ENCODE results near the gene M1AP.

The M1AP gene

GRCh38 chr2:74679615-74680014 is 31.5 kb upstream of the M1AP start:
- no peaks in the 10 kb centered on the region for H3K79me1 ChIP-seq (ENCODE audit: low read depth, low read length)
- H2BK12ac ChIP-seq (ENCODE audit: low read length): no peak overlapping the region
- no peak overlapping the region for H3K4ac ChIP-seq (ENCODE audit: low read length)
- peaks cover 2 to 3% of the 10 kb centered on the region in 2 donors for H3K4me1 ChIP-seq (ENCODE audit: control insufficient read depth in 2 of 2, insufficient read depth in 1 of 2, low read depth in 1 of 2, low read length in 2 of 2)
- H3K23ac ChIP-seq (ENCODE audit: low read depth, low read length, poor library complexity): no peak overlapping the region
- H3K14ac ChIP-seq (ENCODE audit: low read length): peak overlapping the region; percentile 9
- H3K4me3 ChIP-seq (ENCODE audit: low read length in 2 of 2): no peak overlapping the region
- no peaks in the 10 kb centered on the region for H3K27me3 ChIP-seq (ENCODE audit: control insufficient read depth in 3 of 3, insufficient read depth in 3 of 3, low read depth in 1 of 3, low read length in 3 of 3)
- H2BK5ac ChIP-seq (ENCODE audit: low read length): no peak overlapping the region
- no peak overlapping the region for H2BK15ac ChIP-seq (ENCODE audit: low read length)
- H4K91ac ChIP-seq (ENCODE audit: low read depth, low read length, poor library complexity): no peak overlapping the region
- no peak overlapping the region for H2AK5ac ChIP-seq (ENCODE audit: low read depth, low read length)
- WGBS, 2 donors (ENCODE audit: extremely low coverage in 2 of 2, insufficient read length in 2 of 2, insufficient replicate concordance in 1 of 2): no CpG with 5 or more reads among the region's 15 CpGs
- H3K9ac ChIP-seq (ENCODE audit: low read depth, low read length, poor library complexity): no peak overlapping the region
- no peak overlapping the region for H4K8ac ChIP-seq (ENCODE audit: low read depth, low read length)
- peaks cover 13 to 31% of the 10 kb centered on the region in 2 donors for H3K36me3 ChIP-seq (replicated peaks in 1 of 2; ENCODE audit: control insufficient read depth in 2 of 2, insufficient read depth in 2 of 2, low read length in 2 of 2)
- no peak overlapping the region for H2AFZ ChIP-seq (ENCODE audit: low read length)
- H2BK120ac ChIP-seq (ENCODE audit: low read depth, low read length): no peak overlapping the region
- no peak overlapping the region for H3K4me2 ChIP-seq (ENCODE audit: insufficient read depth, low read length, poor library complexity, severe bottlenecking)
- no peak overlapping the region for H3K18ac ChIP-seq (ENCODE audit: low read length)
- no peak overlapping the region for H3K27ac ChIP-seq (replicated peaks; ENCODE audit: low read length)
- DNase-seq (ENCODE audit: low spot score): no peak
- H3K9me3 ChIP-seq (replicated peaks in 1 of 2; ENCODE audit: control insufficient read depth in 2 of 2, insufficient read depth in 1 of 2, low read depth in 1 of 2, low read length in 2 of 2): no peaks in the 10 kb centered on the region

GRCh38 chr2:74676331-74676730 is 28.2 kb upstream of the M1AP start:
- no peak overlapping the region for H4K91ac ChIP-seq (ENCODE audit: low read depth, low read length, poor library complexity)
- H3K9ac ChIP-seq (ENCODE audit: low read depth, low read length, poor library complexity): no peak overlapping the region
- no peak overlapping the region for H3K23ac ChIP-seq (ENCODE audit: low read depth, low read length, poor library complexity)
- H2BK5ac ChIP-seq (ENCODE audit: low read length): no peak overlapping the region
- no peak overlapping the region for H3K4ac ChIP-seq (ENCODE audit: low read length)
- WGBS, 2 donors (ENCODE audit: extremely low coverage in 2 of 2, insufficient read length in 2 of 2, insufficient replicate concordance in 1 of 2): no CpG with 5 or more reads among the region's 4 CpGs
- no peak overlapping the region for H3K14ac ChIP-seq (ENCODE audit: low read length)
- DNase-seq (ENCODE audit: low spot score): no peak
- no peaks in the 10 kb centered on the region for H3K27me3 ChIP-seq (ENCODE audit: control insufficient read depth in 3 of 3, insufficient read depth in 3 of 3, low read depth in 1 of 3, low read length in 3 of 3)
- no peak overlapping the region for H2AFZ ChIP-seq (ENCODE audit: low read length)
- H3K4me2 ChIP-seq (ENCODE audit: insufficient read depth, low read length, poor library complexity, severe bottlenecking): no peak overlapping the region
- no peak overlapping the region for H3K18ac ChIP-seq (ENCODE audit: low read length)
- no peaks in the 10 kb centered on the region for H3K79me1 ChIP-seq (ENCODE audit: low read depth, low read length)
- no peak overlapping the region for H4K8ac ChIP-seq (ENCODE audit: low read depth, low read length)
- no peak overlapping the region for H2BK120ac ChIP-seq (ENCODE audit: low read depth, low read length)
- H3K36me3 ChIP-seq (replicated peaks in 1 of 2; ENCODE audit: control insufficient read depth in 2 of 2, insufficient read depth in 2 of 2, low read length in 2 of 2): peaks cover 13 to 33% of the 10 kb centered on the region in 2 donors
- H3K9me3 ChIP-seq (replicated peaks in 1 of 2; ENCODE audit: control insufficient read depth in 2 of 2, insufficient read depth in 1 of 2, low read depth in 1 of 2, low read length in 2 of 2): no peaks in the 10 kb centered on the region
- H2BK15ac ChIP-seq (ENCODE audit: low read length): no peak overlapping the region
- H3K27ac ChIP-seq (replicated peaks; ENCODE audit: low read length): no peak overlapping the region
- H2BK12ac ChIP-seq (ENCODE audit: low read length): no peak overlapping the region
- H3K4me1 ChIP-seq (ENCODE audit: control insufficient read depth in 2 of 2, insufficient read depth in 1 of 2, low read depth in 1 of 2, low read length in 2 of 2): peaks cover 2 to 3% of the 10 kb centered on the region in 2 donors
- no peak overlapping the region for H3K4me3 ChIP-seq (ENCODE audit: low read length in 2 of 2)
- no peak overlapping the region for H2AK5ac ChIP-seq (ENCODE audit: low read depth, low read length)

GRCh38 chr2:74675090-74675489 is 27.0 kb upstream of the M1AP start:
- no peak overlapping the region for H2BK15ac ChIP-seq (ENCODE audit: low read length)
- H3K4me1 ChIP-seq (ENCODE audit: control insufficient read depth in 2 of 2, insufficient read depth in 1 of 2, low read depth in 1 of 2, low read length in 2 of 2): peaks cover 2 to 3% of the 10 kb centered on the region in 2 donors
- no peak overlapping the region for H2AFZ ChIP-seq (ENCODE audit: low read length)
- peaks cover 13 to 33% of the 10 kb centered on the region in 2 donors for H3K36me3 ChIP-seq (replicated peaks in 1 of 2; ENCODE audit: control insufficient read depth in 2 of 2, insufficient read depth in 2 of 2, low read length in 2 of 2)
- no peak overlapping the region for H2AK5ac ChIP-seq (ENCODE audit: low read depth, low read length)
- H3K4ac ChIP-seq (ENCODE audit: low read length): no peak overlapping the region
- no peaks in the 10 kb centered on the region for H3K9me3 ChIP-seq (replicated peaks in 1 of 2; ENCODE audit: control insufficient read depth in 2 of 2, insufficient read depth in 1 of 2, low read depth in 1 of 2, low read length in 2 of 2)
- no peak overlapping the region for H3K4me2 ChIP-seq (ENCODE audit: insufficient read depth, low read length, poor library complexity, severe bottlenecking)
- no peaks in the 10 kb centered on the region for H3K79me1 ChIP-seq (ENCODE audit: low read depth, low read length)
- H2BK120ac ChIP-seq (ENCODE audit: low read depth, low read length): no peak overlapping the region
- H3K9ac ChIP-seq (ENCODE audit: low read depth, low read length, poor library complexity): no peak overlapping the region
- H3K23ac ChIP-seq (ENCODE audit: low read depth, low read length, poor library complexity): no peak overlapping the region
- H4K8ac ChIP-seq (ENCODE audit: low read depth, low read length): no peak overlapping the region
- no peak overlapping the region for H3K14ac ChIP-seq (ENCODE audit: low read length)
- no peak overlapping the region for H3K18ac ChIP-seq (ENCODE audit: low read length)
- H2BK12ac ChIP-seq (ENCODE audit: low read length): no peak overlapping the region
- no peak overlapping the region for H2BK5ac ChIP-seq (ENCODE audit: low read length)
- no peak overlapping the region for H3K27ac ChIP-seq (replicated peaks; ENCODE audit: low read length)
- H3K4me3 ChIP-seq (ENCODE audit: low read length in 2 of 2): no peak overlapping the region
- no peak overlapping the region for H4K91ac ChIP-seq (ENCODE audit: low read depth, low read length, poor library complexity)
- no CpG with 5 or more reads among the region's 6 CpGs for WGBS, 2 donors (ENCODE audit: extremely low coverage in 2 of 2, insufficient read length in 2 of 2, insufficient replicate concordance in 1 of 2)
- DNase-seq (ENCODE audit: low spot score): no peak
- no peaks in the 10 kb centered on the region for H3K27me3 ChIP-seq (ENCODE audit: control insufficient read depth in 3 of 3, insufficient read depth in 3 of 3, low read depth in 1 of 3, low read length in 3 of 3)

- Histone ChIP-seq H3K9ac (ENCODE audit: low read depth, low read length, poor library complexity) (no peak overlapping the region), H2AFZ (ENCODE audit: low read length) (no peak overlapping the region), H3K36me3 (replicated peaks in 1 of 2; ENCODE audit: control insufficient read depth in 2 of 2, insufficient read depth in 2 of 2, low read length in 2 of 2) (peaks cover 11 to 27% of the 10 kb centered on the region in 2 donors), H4K91ac (ENCODE audit: low read depth, low read length, poor library complexity) (no peak overlapping the region), H2BK5ac (ENCODE audit: low read length) (no peak overlapping the region), H3K23ac (ENCODE audit: low read depth, low read length, poor library complexity) (no peak overlapping the region), H3K9me3 (replicated peaks in 1 of 2; ENCODE audit: control insufficient read depth in 2 of 2, insufficient read depth in 1 of 2, low read depth in 1 of 2, low read length in 2 of 2) (no peaks in the 10 kb centered on the region), H3K27me3 (ENCODE audit: control insufficient read depth in 3 of 3, insufficient read depth in 3 of 3, low read depth in 1 of 3, low read length in 3 of 3) (no peaks in the 10 kb centered on the region), H3K4ac (ENCODE audit: low read length) (no peak overlapping the region), H3K27ac (replicated peaks; ENCODE audit: low read length) (no peak overlapping the region), H3K4me2 (ENCODE audit: insufficient read depth, low read length, poor library complexity, severe bottlenecking) (no peak overlapping the region), H3K4me3 (ENCODE audit: low read length in 2 of 2) (no peak overlapping the region), H2BK120ac (ENCODE audit: low read depth, low read length) (no peak overlapping the region), H2AK5ac (ENCODE audit: low read depth, low read length) (no peak overlapping the region), H2BK15ac (ENCODE audit: low read length) (no peak overlapping the region), H3K79me1 (ENCODE audit: low read depth, low read length) (no peaks in the 10 kb centered on the region), H4K8ac (ENCODE audit: low read depth, low read length) (no peak overlapping the region), H3K4me1 (ENCODE audit: control insufficient read depth in 2 of 2, insufficient read depth in 1 of 2, low read depth in 1 of 2, low read length in 2 of 2) (peaks cover 2 to 3% of the 10 kb centered on the region in 2 donors), H3K14ac (ENCODE audit: low read length) (no peak overlapping the region), H2BK12ac (ENCODE audit: low read length) (no peak overlapping the region), H3K18ac (ENCODE audit: low read length) (no peak overlapping the region)
- no CpG with 5 or more reads among the region's 7 CpGs for WGBS, 2 donors (ENCODE audit: extremely low coverage in 2 of 2, insufficient read length in 2 of 2, insufficient replicate concordance in 1 of 2)
- DNase-seq (ENCODE audit: low spot score): no peak
These were observed 25.8 kb upstream of the M1AP start for GRCh38 chr2:74673826-74674528.

Measured in neuronal stem cell (in vitro differentiated cells).